Thyroid gland (tissue), 4 donors: ENCODE results near the gene MFAP5. TPM values are rescaled to one million over a fixed set of nuclear protein-coding genes. Genes with fewer than 3 reads are reported as not detected.

Experiments
- DNase-seq, 2 donors: peaks; one replicate each; pipeline ENCODE4 v3.0.0-alpha.2; 2019
- H3K27ac ChIP-seq, 3 donors: fragments of 200-600 bp; sonication (generic); 1 replicate in 2 of 3; 2 replicates in 1 of 3; pipeline ENCODE4 v1.5.1; 2016 to 2019; ENCODE audit warnings: mild to moderate bottlenecking in 1 of 3, moderate library complexity in 1 of 3
- H3K27me3 ChIP-seq: fragments of 200-600 bp; sonication (generic); one replicate; pipeline ENCODE4 v1.5.1; 2019
- H3K36me3 ChIP-seq, 2 donors: fragments of 200-600 bp; sonication (generic); one replicate each; pipeline ENCODE4 v1.5.1; 2016 to 2019
- H3K4me1 ChIP-seq, 2 donors: fragments of 200-600 bp; sonication (generic); one replicate each; pipeline ENCODE4 v1.5.1; 2017 to 2019
- H3K4me3 ChIP-seq, 3 donors: fragments of 200-600 bp; sonication (generic); replicated peaks in 1 of 3; 1 replicate in 2 of 3; 2 replicates in 1 of 3; pipeline ENCODE4 v1.5.1; 2016; ENCODE audit warnings: mild to moderate bottlenecking in 1 of 3
- H3K9me3 ChIP-seq: fragments of 200-600 bp; sonication (generic); one replicate; pipeline ENCODE4 v1.5.1; 2017
- POLR2A ChIP-seq, 2 donors: fragments of 450-650 bp; IDR thresholded peaks; one replicate each; pipeline ENCODE4 v1.6.1; 2017; ENCODE audit warnings: antibody characterized with exemption in 2 of 2, mild to moderate bottlenecking in 2 of 2, moderate library complexity in 1 of 2
- WGBS, 2 donors: methylation state at CpG; one replicate each; pipeline ENCODE4 v1.1.5; 2017; 5-methylcytosine and 5-hydroxymethylcytosine counted together
- intact Hi-C: fragments of 100-400 bp; cut with DNase I; formaldehyde crosslinking; loops from one replicate; pipeline ENCODE4 v1.15.1; 2023
- total RNA-seq, 4 donors: library from RNA; depleted of rRNA; stranded (reverse); fragments of >200 nt; gene quantifications; one replicate each; pipeline ENCODE4 v1.2.3, GENCODE V29; 2016
- TF ChIP-seq, protein P1 (sequence below), 6 experiments: fragments of 200-600 bp in 3 of 6; fragments of 450-650 bp in 3 of 6; sonication (generic) in 3 of 6; IDR thresholded peaks; one replicate each; pipeline ENCODE4 v1.5.1; 2016 to 2019; ENCODE audit warnings: antibody characterized with exemption in 6 of 6, mild to moderate bottlenecking in 2 of 6, inconsistent platforms in 1 of 6, moderate library complexity in 1 of 6

Gene MFAP5
- total RNA-seq, 4 donors from 2014 or later = 9.4 to 116 (median 36.9) TPM

DNA sequence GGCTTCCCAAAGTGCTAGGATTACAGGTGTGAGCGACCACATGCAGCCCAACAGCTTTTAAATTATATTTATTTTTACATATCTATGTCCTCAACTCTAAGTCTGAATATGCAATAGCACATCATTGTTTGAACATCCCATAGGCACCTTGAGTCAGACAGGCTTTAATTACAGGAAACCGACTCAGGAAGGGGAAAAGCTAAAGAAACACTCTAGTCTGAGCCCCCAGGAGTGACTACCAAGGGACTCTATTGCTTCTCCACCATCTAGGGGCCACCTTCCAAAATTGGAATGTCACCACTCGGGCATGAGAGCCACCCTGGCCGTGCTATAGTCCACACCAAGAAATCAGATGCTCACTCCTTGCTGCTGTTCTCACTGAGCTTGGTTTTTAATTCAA lies 14.0 kb upstream of the MFAP5 start:
- intact Hi-C loops = no loop called here

DNA sequence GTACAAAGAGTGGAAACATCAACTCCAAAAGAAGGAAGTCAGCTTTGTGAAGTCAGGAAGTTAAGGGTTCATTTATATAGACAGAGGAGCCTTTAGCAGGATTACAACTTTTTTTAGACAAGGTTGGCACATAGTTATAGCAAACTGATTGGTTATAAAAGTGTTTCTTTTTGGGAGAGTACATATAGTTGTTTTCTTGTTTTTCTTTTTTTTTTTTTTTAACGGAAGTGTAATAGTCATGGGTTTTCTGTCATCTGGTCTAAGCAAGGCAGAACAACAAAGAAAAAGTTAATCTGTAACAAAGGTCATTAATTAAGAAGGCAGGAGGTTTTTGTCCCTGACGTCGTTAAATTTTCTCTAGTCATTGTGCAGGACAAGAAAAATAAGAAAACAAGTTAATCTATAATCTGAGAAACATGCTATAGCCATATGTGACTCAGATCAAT lies 13.0 kb upstream of the MFAP5 start:
- Histone ChIP-seq H3K27me3 (no peaks in the 10 kb centered on the region), H3K4me1 (no peaks in the 10 kb centered on the region), H3K4me3 (no peak overlapping the region), H3K36me3 (no peaks in the 10 kb centered on the region), H3K27ac (no peak overlapping the region), H3K9me3 (no peaks in the 10 kb centered on the region)
- TF ChIP-seq POLR2A (IDR thresholded peaks at IDR 0.05) = no peak
- TF ChIP-seq, protein P1, sequence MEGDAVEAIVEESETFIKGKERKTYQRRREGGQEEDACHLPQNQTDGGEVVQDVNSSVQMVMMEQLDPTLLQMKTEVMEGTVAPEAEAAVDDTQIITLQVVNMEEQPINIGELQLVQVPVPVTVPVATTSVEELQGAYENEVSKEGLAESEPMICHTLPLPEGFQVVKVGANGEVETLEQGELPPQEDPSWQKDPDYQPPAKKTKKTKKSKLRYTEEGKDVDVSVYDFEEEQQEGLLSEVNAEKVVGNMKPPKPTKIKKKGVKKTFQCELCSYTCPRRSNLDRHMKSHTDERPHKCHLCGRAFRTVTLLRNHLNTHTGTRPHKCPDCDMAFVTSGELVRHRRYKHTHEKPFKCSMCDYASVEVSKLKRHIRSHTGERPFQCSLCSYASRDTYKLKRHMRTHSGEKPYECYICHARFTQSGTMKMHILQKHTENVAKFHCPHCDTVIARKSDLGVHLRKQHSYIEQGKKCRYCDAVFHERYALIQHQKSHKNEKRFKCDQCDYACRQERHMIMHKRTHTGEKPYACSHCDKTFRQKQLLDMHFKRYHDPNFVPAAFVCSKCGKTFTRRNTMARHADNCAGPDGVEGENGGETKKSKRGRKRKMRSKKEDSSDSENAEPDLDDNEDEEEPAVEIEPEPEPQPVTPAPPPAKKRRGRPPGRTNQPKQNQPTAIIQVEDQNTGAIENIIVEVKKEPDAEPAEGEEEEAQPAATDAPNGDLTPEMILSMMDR (IDR thresholded peaks at IDR 0.05) = no peak
- no peak for DNase-seq
- 42% methylated on average over 3 of the region's 3 CpGs for WGBS, 2 donors
- intact Hi-C loops = no loop called here

More for the DNA sequence above, 14.0 kb upstream of the MFAP5 start:
- 71 to 87% methylated on average over 4 of the region's 4 CpGs for WGBS, 2 donors
- Histone ChIP-seq H3K27me3 (no peaks in the 10 kb centered on the region), H3K4me1 (no peaks in the 10 kb centered on the region), H3K27ac (no peak overlapping the region), H3K9me3 (no peaks in the 10 kb centered on the region), H3K36me3 (no peaks in the 10 kb centered on the region), H3K4me3 (no peak overlapping the region)
- no peak for DNase-seq
- no peak for TF ChIP-seq POLR2A (IDR thresholded peaks at IDR 0.05)
- TF ChIP-seq, protein P1 (IDR thresholded peaks at IDR 0.05) = no peak

DNA sequence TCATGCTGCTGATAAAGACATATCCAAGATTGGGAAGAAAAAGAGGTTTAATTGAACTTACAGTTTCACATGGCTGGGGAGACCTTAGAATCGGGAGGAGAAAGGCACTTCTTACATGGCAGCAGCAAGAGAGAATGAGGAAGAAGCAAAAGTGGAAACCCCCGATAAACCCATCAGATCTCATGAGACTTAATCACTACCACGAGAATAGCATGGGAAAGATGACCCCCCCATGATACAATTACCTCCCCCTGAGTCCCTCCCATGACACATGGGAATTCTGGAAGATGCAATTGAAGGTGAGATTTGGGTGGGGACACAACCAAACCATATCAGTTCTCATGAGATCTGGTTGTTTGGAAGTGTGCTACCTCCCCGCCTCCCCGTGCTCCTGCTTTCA lies 9.8 kb upstream of the MFAP5 start:
- H3K9me3 ChIP-seq = no peaks in the 10 kb centered on the region
- no peak overlapping the region for H3K4me3 ChIP-seq
- no peaks in the 10 kb centered on the region for H3K27me3 ChIP-seq
- intact Hi-C loops = no loop called here
- no peaks in the 10 kb centered on the region for H3K4me1 ChIP-seq
- TF ChIP-seq, protein P1 (IDR thresholded peaks at IDR 0.05) = no peak
- TF ChIP-seq POLR2A (IDR thresholded peaks at IDR 0.05) = no peak
- H3K36me3 ChIP-seq = no peaks in the 10 kb centered on the region
- 86 to 87% methylated on average over 5 of the region's 5 CpGs for WGBS, 2 donors
- H3K27ac ChIP-seq = no peak overlapping the region
- DNase-seq = no peak

DNA sequence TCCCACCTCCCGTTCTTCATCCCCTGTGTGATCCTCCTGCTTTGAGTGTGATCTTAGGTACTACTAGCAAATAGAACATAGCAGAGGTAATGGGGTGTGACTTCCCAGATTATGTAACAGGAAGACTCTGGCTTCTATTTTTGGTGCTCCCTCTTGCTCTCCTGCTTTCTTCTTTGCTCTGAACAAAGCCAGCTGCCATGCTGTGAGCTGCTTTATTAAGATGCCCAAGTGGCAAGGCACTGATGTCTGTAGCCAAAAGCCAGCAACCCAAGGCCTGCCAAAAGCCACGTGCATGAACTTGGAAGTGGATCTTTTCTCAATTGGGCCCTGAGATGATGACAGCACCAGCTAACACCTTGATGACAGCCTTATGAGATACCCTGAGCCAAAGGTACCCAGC lies 5.8 kb upstream of the MFAP5 start:
- no peaks in the 10 kb centered on the region for H3K36me3 ChIP-seq
- no peak overlapping the region for H3K4me3 ChIP-seq
- H3K9me3 ChIP-seq = no peaks in the 10 kb centered on the region
- H3K27me3 ChIP-seq = no peaks in the 10 kb centered on the region
- DNase-seq = no peak
- WGBS, 2 donors = 71 to 81% methylated on average over 2 of the region's 2 CpGs
- H3K27ac ChIP-seq = no peak overlapping the region
- no peaks in the 10 kb centered on the region for H3K4me1 ChIP-seq
- intact Hi-C loops = no loop called here
- TF ChIP-seq, protein P1 (IDR thresholded peaks at IDR 0.05) = no peak
- no peak for TF ChIP-seq POLR2A (IDR thresholded peaks at IDR 0.05)

DNA sequence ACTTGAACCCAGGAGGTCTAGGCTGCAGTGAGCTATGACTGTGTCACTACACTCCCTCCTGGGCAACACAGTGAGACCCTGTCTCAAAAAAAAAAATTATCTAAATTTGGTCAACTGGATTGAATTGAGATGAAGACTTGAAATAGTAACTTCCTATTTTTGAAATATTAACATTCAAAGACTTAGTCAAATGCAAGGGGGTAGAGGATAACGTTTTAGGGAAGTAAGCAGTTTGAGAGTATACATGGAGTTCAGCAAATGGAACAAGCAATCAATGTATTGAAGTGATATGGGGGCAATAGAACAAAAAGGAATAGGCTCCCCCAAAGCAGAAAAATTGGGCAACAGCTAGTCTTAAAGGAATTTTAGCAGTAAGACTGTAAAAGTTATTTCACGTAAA lies 4.6 kb upstream of the MFAP5 start:
- WGBS, 2 donors = 77 to 85% methylated on average over 2 of the region's 2 CpGs
- H3K9me3 ChIP-seq = no peaks in the 10 kb centered on the region
- no peaks in the 10 kb centered on the region for H3K4me1 ChIP-seq
- DNase-seq = no peak
- no peak overlapping the region for H3K27ac ChIP-seq
- no peak overlapping the region for H3K4me3 ChIP-seq
- H3K27me3 ChIP-seq = no peaks in the 10 kb centered on the region
- intact Hi-C loops = no loop called here
- no peak for TF ChIP-seq POLR2A (IDR thresholded peaks at IDR 0.05)
- TF ChIP-seq, protein P1 (IDR thresholded peaks at IDR 0.05) = no peak
- no peaks in the 10 kb centered on the region for H3K36me3 ChIP-seq
